Kidney epithelial cell (primary cell): ENCODE measurements around the gene ISLR. TPM values are rescaled to one million over a fixed set of nuclear protein-coding genes. Genes with fewer than 3 reads are reported as not detected.

Experiments used
- DNase-seq: peaks from one replicate; pipeline ENCODE4 v3.0.0-alpha.2; 2010; ENCODE audit warnings: low read depth
- H3K27me3 ChIP-seq: 2 replicates; pipeline ENCODE4 v1.6.0; 2011; ENCODE audit warnings: low read length; ENCODE audit not compliant: control insufficient read depth, insufficient read depth
- H3K36me3 ChIP-seq: 2 replicates; pipeline ENCODE4 v1.5.1; 2011; ENCODE audit warnings: low read length; ENCODE audit not compliant: control insufficient read depth, insufficient read depth
- H3K4me3 ChIP-seq: 2 replicates; pipeline ENCODE4 v1.5.1; 2011; ENCODE audit warnings: low read depth, mild to moderate bottlenecking, control low read depth, low read length
- CTCF ChIP-seq: IDR thresholded peaks from 2 replicates; pipeline ENCODE4 v1.5.1; 2011; ENCODE audit warnings: mild to moderate bottlenecking, moderate library complexity, low read length, control low read depth, inconsistent platforms; ENCODE audit not compliant: insufficient read depth, poor library complexity, severe bottlenecking
- total RNA-seq: library from RNA; depleted of rRNA; stranded (reverse); fragments of >200 nt; gene quantifications from 2 replicates; pipeline ENCODE4 v1.2.3, GENCODE V29; 2015

The ISLR gene
- total RNA-seq, 1 donor from 2014 or later = 0.25 TPM

GRCh38 chr15:74146277-74146800 lies 27.2 kb upstream of the ISLR start:
- Histone ChIP-seq H3K27me3 (peaks cover 5% of the 10 kb centered on the region), H3K4me3 (no peak overlapping the region), H3K36me3 (no peaks in the 10 kb centered on the region)
- no peak for TF ChIP-seq CTCF
- no peak for DNase-seq

- Histone ChIP-seq H3K27me3 (peaks cover 5% of the 10 kb centered on the region), H3K36me3 (no peaks in the 10 kb centered on the region), H3K4me3 (no peak overlapping the region)
- TF ChIP-seq CTCF = no peak
- DNase-seq = no peak
Measured at GRCh38 chr15:74147051-74147450, 26.5 kb upstream of the ISLR start.

- no peak for DNase-seq
- TF ChIP-seq CTCF = no peak
- Histone ChIP-seq H3K36me3 (no peaks in the 10 kb centered on the region), H3K4me3 (no peak overlapping the region), H3K27me3 (peaks cover 9% of the 10 kb centered on the region)
Measured at GRCh38 chr15:74155766-74156417, 17.6 kb upstream of the ISLR start.

GRCh38 chr15:74156678-74157411 lies 16.7 kb upstream of the ISLR start:
- Histone ChIP-seq H3K4me3 (no peak overlapping the region), H3K36me3 (no peaks in the 10 kb centered on the region), H3K27me3 (peaks cover 9% of the 10 kb centered on the region)
- TF ChIP-seq CTCF = no peak
- no peak for DNase-seq

- Histone ChIP-seq H3K27me3 (peaks cover 13% of the 10 kb centered on the region), H3K36me3 (no peaks in the 10 kb centered on the region), H3K4me3 (no peak overlapping the region)
- TF ChIP-seq CTCF = no peak
- DNase-seq = no peak
Measured at GRCh38 chr15:74157868-74158827, 15.4 kb upstream of the ISLR start.
